GM12891 (cell line): Measurements from ENCODE around the gene SLC8A1.

Experiments used
- POLR2A ChIP-seq: IDR thresholded peaks from 2 replicates; pipeline ENCODE4 v1.6.1; 2011; ENCODE audit warnings: low read depth, low read length, control low read depth
- POLR2AphosphoS5 ChIP-seq: IDR thresholded peaks from 2 replicates; pipeline ENCODE4 v1.6.1; 2011; ENCODE audit warnings: low read depth, low read length, control low read depth
- POU2F2 ChIP-seq: IDR thresholded peaks from 2 replicates; pipeline ENCODE4 v1.6.1; 2011; ENCODE audit warnings: low read depth, mild to moderate bottlenecking, control low read depth, low read length, moderate library complexity
- SPI1 ChIP-seq: IDR thresholded peaks from 2 replicates; pipeline ENCODE4 v1.6.1; 2011; ENCODE audit warnings: low read depth, low read length, control low read depth

- TF ChIP-seq POLR2A (no peak), POLR2AphosphoS5 (no peak), POU2F2 (no peak), SPI1 (no peak)
Measured at GRCh38 chr2:40292291-40292690, 159.6 kb downstream of the SLC8A1 start.
